SK-N-SH treated with all-trans-retinoic acid at 6 μM for 48 hours (cell line): ENCODE data around the gene MC3R.

Experiments used
- ATAC-seq: fragments of 200-7000 bp; cut with Tn5 transposase; 3 replicates; pipeline ENCODE4 v1.9.1; 2020; ENCODE audit warnings: mild to moderate bottlenecking, moderate library complexity
- ARNTL ChIP-seq: fragments of 450-650 bp; formaldehyde crosslinking; IDR thresholded peaks from 2 replicates; pipeline ENCODE4 v1.5.0; 2020; ENCODE audit warnings: low read depth, mild to moderate bottlenecking, moderate library complexity, borderline replicate concordance
- BACH2 ChIP-seq: fragments of 250-450 bp; sonication (Bioruptor Pico); IDR thresholded peaks from 2 replicates; pipeline ENCODE4 v1.9.0; 2021; ENCODE audit warnings: mild to moderate bottlenecking, borderline replicate concordance
- CREB5 ChIP-seq: fragments of 250-450 bp; sonication (Bioruptor Pico); IDR thresholded peaks from 2 replicates; pipeline ENCODE4 v1.5.1; 2020; ENCODE audit warnings: low read depth, mild to moderate bottlenecking, moderate library complexity
- ESRRG ChIP-seq: fragments of 250-450 bp; sonication (Bioruptor Pico); IDR thresholded peaks from 2 replicates; pipeline ENCODE4 v1.6.1; 2021; ENCODE audit warnings: mild to moderate bottlenecking
- GLIS3 ChIP-seq: fragments of 250-450 bp; sonication (Bioruptor Pico); IDR thresholded peaks from 2 replicates; pipeline ENCODE4 v1.5.0; 2020; ENCODE audit warnings: mild to moderate bottlenecking, moderate library complexity
- OSR1 ChIP-seq: fragments of 250-450 bp; sonication (Bioruptor Pico); IDR thresholded peaks from 2 replicates; pipeline ENCODE4 v1.8.0; 2022; ENCODE audit warnings: moderate library complexity, mild to moderate bottlenecking, inconsistent platforms
- PPARA ChIP-seq: fragments of 250-450 bp; sonication (Bioruptor Pico); IDR thresholded peaks from 2 replicates; pipeline ENCODE4 v1.5.0; 2020; ENCODE audit warnings: mild to moderate bottlenecking, borderline replicate concordance
- SNAI2 ChIP-seq: fragments of 250-450 bp; sonication (Bioruptor Pico); IDR thresholded peaks from 2 replicates; pipeline ENCODE4 v1.5.0; 2020; ENCODE audit warnings: mild to moderate bottlenecking, moderate library complexity
- TCF4 ChIP-seq: fragments of 250-450 bp; sonication (Bioruptor Pico); IDR thresholded peaks from 2 replicates; pipeline ENCODE4 v1.8.0; 2021; ENCODE audit warnings: mild to moderate bottlenecking, moderate library complexity, borderline replicate concordance
- TOX ChIP-seq: fragments of 250-450 bp; sonication (Bioruptor Pico); IDR thresholded peaks from 2 replicates; pipeline ENCODE4 v1.8.0; 2021; ENCODE audit warnings: mild to moderate bottlenecking, moderate library complexity, borderline replicate concordance
- ZC3H10 ChIP-seq: fragments of 250-450 bp; sonication (Bioruptor Pico); IDR thresholded peaks from 2 replicates; pipeline ENCODE4 v1.5.1; 2021; ENCODE audit warnings: mild to moderate bottlenecking, moderate library complexity
- ZFP3 ChIP-seq: fragments of 250-450 bp; sonication (Bioruptor Pico); IDR thresholded peaks from 2 replicates; pipeline ENCODE4 v1.5.0; 2020; ENCODE audit warnings: mild to moderate bottlenecking, moderate library complexity
- ZFP30 ChIP-seq: fragments of 450-650 bp; formaldehyde crosslinking; IDR thresholded peaks from 2 replicates; pipeline ENCODE4 v1.5.0; 2022; ENCODE audit warnings: mild to moderate bottlenecking, moderate library complexity
- ZNF565 ChIP-seq: fragments of 450-650 bp; formaldehyde crosslinking; conservative IDR thresholded peaks from 2 replicates; pipeline ENCODE4 v1.5.0; 2020; ENCODE audit warnings: low read depth, mild to moderate bottlenecking, moderate library complexity
- ZNF70 ChIP-seq: fragments of 450-650 bp; formaldehyde crosslinking; IDR thresholded peaks from 2 replicates; pipeline ENCODE4 v1.5.0; 2020; ENCODE audit warnings: mild to moderate bottlenecking, moderate library complexity
- ZNF8 ChIP-seq: fragments of 450-650 bp; formaldehyde crosslinking; IDR thresholded peaks from 2 replicates; pipeline ENCODE4 v1.5.0; 2020; ENCODE audit warnings: mild to moderate bottlenecking, moderate library complexity
- TF ChIP-seq, protein P1 (sequence below): fragments of 250-450 bp; sonication (Bioruptor Pico); IDR thresholded peaks from 2 replicates; pipeline ENCODE4 v1.8.0; 2020; ENCODE audit warnings: mild to moderate bottlenecking, moderate library complexity, borderline replicate concordance
- TF ChIP-seq, protein P2 (sequence below): fragments of 250-450 bp; sonication (Bioruptor Pico); IDR thresholded peaks from 2 replicates; pipeline ENCODE4 v1.5.1; 2021; ENCODE audit warnings: mild to moderate bottlenecking, moderate library complexity
- TF ChIP-seq, protein P3 (sequence below): fragments of 250-450 bp; sonication (Bioruptor Pico); IDR thresholded peaks from 2 replicates; pipeline ENCODE4 v1.5.0; 2020; ENCODE audit warnings: mild to moderate bottlenecking, moderate library complexity

Gene MC3R

DNA sequence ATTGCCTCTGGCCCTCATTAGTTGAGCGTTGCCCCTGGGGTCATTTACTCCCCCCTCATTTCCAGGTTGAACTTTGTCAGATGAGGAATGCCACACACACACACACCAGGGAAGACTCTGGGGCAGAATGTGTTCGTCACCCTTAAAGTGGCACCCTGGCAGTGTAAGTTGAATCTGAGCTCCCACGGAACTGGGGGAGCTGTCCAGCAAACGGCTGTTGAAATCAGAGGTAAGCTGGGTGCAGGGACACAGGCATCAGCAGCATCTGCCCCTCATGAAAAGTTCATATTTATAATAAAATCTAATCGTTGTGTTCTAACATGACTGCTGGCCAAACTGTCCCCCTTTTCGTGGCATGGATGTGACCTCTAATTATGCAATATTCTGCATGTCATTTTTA is 4.3 kb upstream of the MC3R start (continued):
- TF ChIP-seq ZFP3 (CRISPR knock-in tag), result no peak
- TF ChIP-seq ARNTL (CRISPR knock-in tag), result no peak
- TF ChIP-seq SNAI2 (CRISPR knock-in tag), result no peak
- TF ChIP-seq OSR1 (CRISPR knock-in tag), result no peak

GRCh38 chr20:56245761-56246160 is 2.8 kb upstream of the MC3R start:
- no peak for ATAC-seq
- TF ChIP-seq SNAI2 (CRISPR knock-in tag) (no peak), ZNF70 (no peak), GLIS3 (CRISPR knock-in tag) (no peak), TCF4 (CRISPR knock-in tag) (no peak), PPARA (CRISPR knock-in tag) (no peak), OSR1 (CRISPR knock-in tag) (no peak), ZNF8 (CRISPR knock-in tag) (no peak), TOX (CRISPR knock-in tag) (no peak), ESRRG (CRISPR knock-in tag) (no peak), ZNF565 (no peak), ZC3H10 (CRISPR knock-in tag) (no peak), ZFP30 (CRISPR knock-in tag) (no peak), ZFP3 (CRISPR knock-in tag) (no peak)
- TF ChIP-seq, protein P1, sequence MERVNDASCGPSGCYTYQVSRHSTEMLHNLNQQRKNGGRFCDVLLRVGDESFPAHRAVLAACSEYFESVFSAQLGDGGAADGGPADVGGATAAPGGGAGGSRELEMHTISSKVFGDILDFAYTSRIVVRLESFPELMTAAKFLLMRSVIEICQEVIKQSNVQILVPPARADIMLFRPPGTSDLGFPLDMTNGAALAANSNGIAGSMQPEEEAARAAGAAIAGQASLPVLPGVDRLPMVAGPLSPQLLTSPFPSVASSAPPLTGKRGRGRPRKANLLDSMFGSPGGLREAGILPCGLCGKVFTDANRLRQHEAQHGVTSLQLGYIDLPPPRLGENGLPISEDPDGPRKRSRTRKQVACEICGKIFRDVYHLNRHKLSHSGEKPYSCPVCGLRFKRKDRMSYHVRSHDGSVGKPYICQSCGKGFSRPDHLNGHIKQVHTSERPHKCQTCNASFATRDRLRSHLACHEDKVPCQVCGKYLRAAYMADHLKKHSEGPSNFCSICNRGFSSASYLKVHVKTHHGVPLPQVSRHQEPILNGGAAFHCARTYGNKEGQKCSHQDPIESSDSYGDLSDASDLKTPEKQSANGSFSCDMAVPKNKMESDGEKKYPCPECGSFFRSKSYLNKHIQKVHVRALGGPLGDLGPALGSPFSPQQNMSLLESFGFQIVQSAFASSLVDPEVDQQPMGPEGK (CRISPR knock-in tag), result no peak
- TF ChIP-seq, protein P2, sequence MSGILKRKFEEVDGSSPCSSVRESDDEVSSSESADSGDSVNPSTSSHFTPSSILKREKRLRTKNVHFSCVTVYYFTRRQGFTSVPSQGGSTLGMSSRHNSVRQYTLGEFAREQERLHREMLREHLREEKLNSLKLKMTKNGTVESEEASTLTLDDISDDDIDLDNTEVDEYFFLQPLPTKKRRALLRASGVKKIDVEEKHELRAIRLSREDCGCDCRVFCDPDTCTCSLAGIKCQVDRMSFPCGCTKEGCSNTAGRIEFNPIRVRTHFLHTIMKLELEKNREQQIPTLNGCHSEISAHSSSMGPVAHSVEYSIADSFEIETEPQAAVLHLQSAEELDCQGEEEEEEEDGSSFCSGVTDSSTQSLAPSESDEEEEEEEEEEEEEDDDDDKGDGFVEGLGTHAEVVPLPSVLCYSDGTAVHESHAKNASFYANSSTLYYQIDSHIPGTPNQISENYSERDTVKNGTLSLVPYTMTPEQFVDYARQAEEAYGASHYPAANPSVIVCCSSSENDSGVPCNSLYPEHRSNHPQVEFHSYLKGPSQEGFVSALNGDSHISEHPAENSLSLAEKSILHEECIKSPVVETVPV, result no peak
- TF ChIP-seq, protein P3, sequence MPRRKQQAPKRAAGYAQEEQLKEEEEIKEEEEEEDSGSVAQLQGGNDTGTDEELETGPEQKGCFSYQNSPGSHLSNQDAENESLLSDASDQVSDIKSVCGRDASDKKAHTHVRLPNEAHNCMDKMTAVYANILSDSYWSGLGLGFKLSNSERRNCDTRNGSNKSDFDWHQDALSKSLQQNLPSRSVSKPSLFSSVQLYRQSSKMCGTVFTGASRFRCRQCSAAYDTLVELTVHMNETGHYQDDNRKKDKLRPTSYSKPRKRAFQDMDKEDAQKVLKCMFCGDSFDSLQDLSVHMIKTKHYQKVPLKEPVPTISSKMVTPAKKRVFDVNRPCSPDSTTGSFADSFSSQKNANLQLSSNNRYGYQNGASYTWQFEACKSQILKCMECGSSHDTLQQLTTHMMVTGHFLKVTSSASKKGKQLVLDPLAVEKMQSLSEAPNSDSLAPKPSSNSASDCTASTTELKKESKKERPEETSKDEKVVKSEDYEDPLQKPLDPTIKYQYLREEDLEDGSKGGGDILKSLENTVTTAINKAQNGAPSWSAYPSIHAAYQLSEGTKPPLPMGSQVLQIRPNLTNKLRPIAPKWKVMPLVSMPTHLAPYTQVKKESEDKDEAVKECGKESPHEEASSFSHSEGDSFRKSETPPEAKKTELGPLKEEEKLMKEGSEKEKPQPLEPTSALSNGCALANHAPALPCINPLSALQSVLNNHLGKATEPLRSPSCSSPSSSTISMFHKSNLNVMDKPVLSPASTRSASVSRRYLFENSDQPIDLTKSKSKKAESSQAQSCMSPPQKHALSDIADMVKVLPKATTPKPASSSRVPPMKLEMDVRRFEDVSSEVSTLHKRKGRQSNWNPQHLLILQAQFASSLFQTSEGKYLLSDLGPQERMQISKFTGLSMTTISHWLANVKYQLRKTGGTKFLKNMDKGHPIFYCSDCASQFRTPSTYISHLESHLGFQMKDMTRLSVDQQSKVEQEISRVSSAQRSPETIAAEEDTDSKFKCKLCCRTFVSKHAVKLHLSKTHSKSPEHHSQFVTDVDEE (CRISPR knock-in tag), result no peak

- ATAC-seq, result no peak
- no peak for TF ChIP-seq ZNF70
- no peak for TF ChIP-seq TOX (CRISPR knock-in tag)
- no peak for TF ChIP-seq ZNF8 (CRISPR knock-in tag)
- TF ChIP-seq CREB5 (CRISPR knock-in tag), result no peak
- no peak for TF ChIP-seq ZNF565
Measured at GRCh38 chr20:56249244-56249955, 868 bp downstream of the MC3R start.

DNA sequence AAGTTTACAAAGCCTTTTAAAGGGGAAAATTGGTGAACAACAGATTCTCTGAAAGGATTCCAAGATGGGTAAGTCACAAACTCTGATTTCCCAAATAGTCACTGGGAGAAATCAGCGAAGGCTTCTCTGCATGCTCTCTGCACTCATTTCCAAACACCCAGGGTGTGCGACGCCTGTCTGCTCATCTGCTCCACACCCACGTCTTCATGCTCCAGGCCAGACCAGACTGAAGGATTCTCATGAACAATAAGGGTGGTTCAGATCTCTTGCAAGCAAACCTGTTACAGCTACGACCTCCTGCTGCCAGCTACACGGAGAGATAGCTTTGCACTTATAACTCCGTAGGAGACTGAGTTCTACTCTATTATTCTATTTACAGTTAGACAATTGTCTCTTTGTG is 1.4 kb downstream of the MC3R start:
- no peak for ATAC-seq
- TF ChIP-seq ZNF565 (no peak), CREB5 (CRISPR knock-in tag) (no peak), SNAI2 (CRISPR knock-in tag) (no peak), TCF4 (CRISPR knock-in tag) (no peak), BACH2 (CRISPR knock-in tag) (no peak), TOX (CRISPR knock-in tag) (no peak), OSR1 (CRISPR knock-in tag) (no peak), ESRRG (CRISPR knock-in tag) (no peak)
- TF ChIP-seq, protein P1 (CRISPR knock-in tag), result no peak
